Cardiac muscle cell (in vitro differentiated cells and primary cell): ENCODE measurements around the gene MAPRE3. TPM values are rescaled to one million over a fixed set of nuclear protein-coding genes. Genes with fewer than 3 reads are reported as not detected.

Experiments
- DNase-seq, 2 donors: peaks; one replicate each; pipeline versions ENCODE4 v3.0.0 to v3.0.0-alpha.2; 2010 to 2017; ENCODE audit warnings: low read depth in 1 of 2, low spot score in 1 of 2
- H3K27ac ChIP-seq: fragments of 200-600 bp; sonication (generic); 2 replicates; pipeline ENCODE4 v1.5.1; 2016
- H3K27me3 ChIP-seq: fragments of 200-600 bp; sonication (generic); 2 replicates; pipeline ENCODE4 v1.6.0; 2016; ENCODE audit warnings: control low read depth
- H3K36me3 ChIP-seq: fragments of 200-600 bp; sonication (generic); 2 replicates; pipeline ENCODE4 v1.5.1; 2016; ENCODE audit warnings: control low read depth
- H3K4me1 ChIP-seq: fragments of 200-600 bp; sonication (generic); 2 replicates; pipeline ENCODE4 v1.8.1; 2017; ENCODE audit warnings: low read depth, mild to moderate bottlenecking, mixed run types
- H3K4me3 ChIP-seq: fragments of 200-600 bp; sonication (generic); 2 replicates; pipeline ENCODE4 v1.5.1; 2016; ENCODE audit warnings: mild to moderate bottlenecking
- H3K9me3 ChIP-seq: fragments of 200-600 bp; sonication (generic); 2 replicates; pipeline ENCODE4 v1.5.1; 2017; ENCODE audit warnings: low read depth, mild to moderate bottlenecking, control low read depth
- CTCF ChIP-seq: IDR thresholded peaks from 2 replicates; pipeline ENCODE4 v1.5.1; 2012; ENCODE audit warnings: low read depth, mild to moderate bottlenecking, low read length
- polyA plus RNA-seq: library from polyadenylated mRNA; unstranded; fragments of >200 nt; fragmentation: Nextera tagmentation; extraction: Ambion mirVana; gene quantifications from 2 replicates; pipeline ENCODE4 v1.2.1, GENCODE V29; 2016
- total RNA-seq: library from RNA; depleted of rRNA; stranded (reverse); fragments of >200 nt; gene quantifications from 2 replicates; pipeline ENCODE4 v1.2.3, GENCODE V29; 2016

The MAPRE3 gene
- total and polyA plus RNA-seq, 2 experiments from 2014 or later, result 143 to 212 TPM

- no peaks in the 10 kb centered on the region for H3K27me3 ChIP-seq
- H3K36me3 ChIP-seq, result peaks cover 36% of the 10 kb centered on the region
- H3K4me1 ChIP-seq, result no peaks in the 10 kb centered on the region
- peak; percentile 7 for TF ChIP-seq CTCF
- no peak overlapping the region for H3K4me3 ChIP-seq
- H3K9me3 ChIP-seq, result no peaks in the 10 kb centered on the region
- DNase-seq, result peak in 1 of 2 donors; percentile 92
- H3K27ac ChIP-seq, result peak overlapping the region; percentile 43
These were observed 88.8 kb downstream of the MAPRE3 start for GRCh38 chr2:27059141-27059820.

- Histone ChIP-seq H3K9me3 (no peaks in the 10 kb centered on the region), H3K4me1 (no peaks in the 10 kb centered on the region), H3K4me3 (no peak overlapping the region), H3K27me3 (no peaks in the 10 kb centered on the region), H3K36me3 (peaks cover 26% of the 10 kb centered on the region), H3K27ac (peak overlapping the region; percentile 8)
- no peak for TF ChIP-seq CTCF
- DNase-seq, result no peak
These were observed 89.9 kb downstream of the MAPRE3 start for GRCh38 chr2:27060323-27060722.

- H3K27ac ChIP-seq, result no peak overlapping the region
- no peaks in the 10 kb centered on the region for H3K9me3 ChIP-seq
- peaks cover 2% of the 10 kb centered on the region for H3K4me1 ChIP-seq
- H3K27me3 ChIP-seq, result no peaks in the 10 kb centered on the region
- TF ChIP-seq CTCF, result no peak
- no peak overlapping the region for H3K4me3 ChIP-seq
- no peak for DNase-seq
- peaks cover 21% of the 10 kb centered on the region for H3K36me3 ChIP-seq
These were observed 94.7 kb downstream of the MAPRE3 start for GRCh38 chr2:27065128-27065527.

GRCh38 chr2:27067385-27067784 lies 96.9 kb downstream of the MAPRE3 start:
- Histone ChIP-seq H3K27ac (no peak overlapping the region), H3K9me3 (no peaks in the 10 kb centered on the region), H3K4me1 (peaks cover 11% of the 10 kb centered on the region), H3K4me3 (no peak overlapping the region), H3K36me3 (peaks cover 17% of the 10 kb centered on the region), H3K27me3 (no peaks in the 10 kb centered on the region)
- DNase-seq, result no peak
- TF ChIP-seq CTCF, result no peak

- no peaks in the 10 kb centered on the region for H3K9me3 ChIP-seq
- peak overlapping the region; percentile 21 for H3K27ac ChIP-seq
- no peak for TF ChIP-seq CTCF
- no peaks in the 10 kb centered on the region for H3K27me3 ChIP-seq
- no peak for DNase-seq
- H3K4me1 ChIP-seq, result peaks cover 24% of the 10 kb centered on the region
- peaks cover 17% of the 10 kb centered on the region for H3K36me3 ChIP-seq
- no peak overlapping the region for H3K4me3 ChIP-seq
These were observed 99.0 kb downstream of the MAPRE3 start for GRCh38 chr2:27069436-27069835.
